ENCODE measurements around the gene ZBED2.

ZBED2 gene

GRCh38 chr3:111594205-111594604, 941 bp downstream of the ZBED2 start:
- peaks cover 1% of the 10 kb centered on the region for H3K79me2 ChIP-seq (ENCODE audit: control insufficient read depth, insufficient read depth, low read length, poor library complexity)
- WGBS (ENCODE audit: extremely low coverage, insufficient coverage, insufficient read length): no CpG with 5 or more reads among the region's 2 CpGs
- peak overlapping the region; percentile 9 for H2BK12ac ChIP-seq (ENCODE audit: low read length)
- H2AFZ ChIP-seq (ENCODE audit: insufficient read depth, low read length, poor library complexity): no peak overlapping the region
- peaks cover 14 to 25% of the 10 kb centered on the region in 2 experiments for H3K4me1 ChIP-seq (ENCODE audit: control insufficient read depth in 1 of 2, insufficient read depth in 2 of 2, low read length in 2 of 2)
- H4K91ac ChIP-seq (ENCODE audit: low read depth, low read length): peak overlapping the region; percentile 75
- H3K27ac ChIP-seq (ENCODE audit: low read depth, low read length): peak overlapping the region; percentile 35
- no peak overlapping the region for H3K4me2 ChIP-seq (ENCODE audit: low read length)
- H2BK120ac ChIP-seq (ENCODE audit: insufficient read depth, low read length, poor library complexity): no peak overlapping the region
- no peak overlapping the region for H3K9ac ChIP-seq (ENCODE audit: low read length)
- no peak overlapping the region for H3K14ac ChIP-seq (ENCODE audit: low read length)
- no peak overlapping the region for H3K4me3 ChIP-seq (ENCODE audit: low read depth, low read length)
- no peak overlapping the region for H2BK5ac ChIP-seq (ENCODE audit: low read depth, low read length, poor library complexity)
- H3K23ac ChIP-seq (ENCODE audit: low read length): no peak overlapping the region
- peak; percentile 30 to 65 for DNase-seq
- H3K9me3 ChIP-seq (ENCODE audit: insufficient read depth, low read depth, low read length): peaks cover 2% of the 10 kb centered on the region
- H3K27me3 ChIP-seq (ENCODE audit: insufficient read depth, low read length): no peaks in the 10 kb centered on the region
- no peak overlapping the region for H3K4ac ChIP-seq (ENCODE audit: low read depth, low read length)
- no peak overlapping the region for H4K12ac ChIP-seq (ENCODE audit: low read depth, low read length)
- H4K8ac ChIP-seq (ENCODE audit: low read depth, low read length): peak overlapping the region; percentile 8
- H2AK5ac ChIP-seq (ENCODE audit: low read length): no peak overlapping the region
- no peak overlapping the region for H3K18ac ChIP-seq (ENCODE audit: low read length)
- peaks cover 11% of the 10 kb centered on the region for H3K79me1 ChIP-seq (ENCODE audit: low read length)
- no peaks in the 10 kb centered on the region for H3K36me3 ChIP-seq (ENCODE audit: control insufficient read depth in 1 of 2, insufficient read depth in 2 of 2, low read length in 2 of 2)

DNA sequence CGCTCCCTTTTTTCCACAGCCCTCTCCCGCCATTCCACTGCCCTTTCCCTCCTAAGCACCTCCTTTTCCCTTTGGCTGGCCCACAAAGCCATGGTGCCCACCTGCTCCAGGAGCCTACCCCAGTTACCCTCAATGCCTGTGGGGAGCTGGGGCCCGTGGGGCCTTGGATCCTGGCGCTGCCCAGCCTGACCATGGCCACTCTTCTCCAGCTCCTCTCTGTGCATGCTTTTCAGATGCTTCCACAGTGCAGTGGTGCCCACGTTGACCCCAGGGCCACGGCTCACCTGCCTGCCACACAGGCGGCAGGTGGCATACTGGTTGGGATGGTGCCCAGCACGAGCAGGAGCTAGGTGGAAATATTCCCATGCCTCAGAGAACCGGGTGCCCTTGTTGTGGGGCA, 1.5 kb downstream of the ZBED2 start:
- Histone ChIP-seq H3K18ac (ENCODE audit: low read length) (peak overlapping the region; percentile 33), H3K36me3 (ENCODE audit: control insufficient read depth in 1 of 2, insufficient read depth in 2 of 2, low read length in 2 of 2) (no peaks in the 10 kb centered on the region), H3K27ac (ENCODE audit: low read depth, low read length) (peak overlapping the region; percentile 35), H3K14ac (ENCODE audit: low read length) (peak overlapping the region; percentile 45), H3K4me3 (ENCODE audit: low read depth, low read length) (no peak overlapping the region), H2BK12ac (ENCODE audit: low read length) (peak overlapping the region; percentile 31), H3K4me1 (ENCODE audit: control insufficient read depth in 1 of 2, insufficient read depth in 2 of 2, low read length in 2 of 2) (peaks cover 14 to 25% of the 10 kb centered on the region in 2 experiments), H3K4ac (ENCODE audit: low read depth, low read length) (peak overlapping the region; percentile 4), H2AK5ac (ENCODE audit: low read length) (peak overlapping the region; percentile 32), H4K12ac (ENCODE audit: low read depth, low read length) (no peak overlapping the region), H3K9ac (ENCODE audit: low read length) (no peak overlapping the region), H3K4me2 (ENCODE audit: low read length) (no peak overlapping the region), H3K79me2 (ENCODE audit: control insufficient read depth, insufficient read depth, low read length, poor library complexity) (peaks cover 1% of the 10 kb centered on the region), H3K79me1 (ENCODE audit: low read length) (peaks cover 11% of the 10 kb centered on the region), H3K9me3 (ENCODE audit: insufficient read depth, low read depth, low read length) (peaks cover 2% of the 10 kb centered on the region), H2BK120ac (ENCODE audit: insufficient read depth, low read length, poor library complexity) (peak overlapping the region; percentile 6), H2BK5ac (ENCODE audit: low read depth, low read length, poor library complexity) (no peak overlapping the region), H4K91ac (ENCODE audit: low read depth, low read length) (peak overlapping the region; percentile 75), H2AFZ (ENCODE audit: insufficient read depth, low read length, poor library complexity) (no peak overlapping the region), H3K27me3 (ENCODE audit: insufficient read depth, low read length) (no peaks in the 10 kb centered on the region), H4K8ac (ENCODE audit: low read depth, low read length) (peak overlapping the region; percentile 33), H3K23ac (ENCODE audit: low read length) (no peak overlapping the region)
- no peak for DNase-seq
- WGBS (ENCODE audit: extremely low coverage, insufficient coverage, insufficient read length): no CpG with 5 or more reads among the region's 9 CpGs

DNA sequence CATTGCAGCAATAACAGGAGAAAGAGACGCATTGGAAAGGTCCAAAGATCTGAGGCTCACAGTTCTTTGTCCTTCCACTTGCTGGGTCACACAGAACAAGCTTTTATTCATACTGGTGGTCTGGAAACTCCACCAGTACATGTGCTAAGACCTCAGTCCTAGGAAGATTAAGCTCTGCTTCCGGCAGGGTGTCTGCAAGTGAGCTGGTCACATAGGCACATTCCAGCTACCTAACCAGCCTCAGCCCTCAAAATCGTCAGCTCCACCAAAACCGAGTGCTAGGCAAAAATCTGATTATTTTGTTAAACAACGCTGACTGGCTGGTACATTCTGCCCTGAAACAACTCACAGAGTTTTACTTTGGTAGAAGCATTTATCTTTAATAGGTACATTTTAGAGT, 2.2 kb downstream of the ZBED2 start:
- DNase-seq: no peak
- Histone ChIP-seq H3K9me3 (ENCODE audit: insufficient read depth, low read depth, low read length) (peaks cover 2% of the 10 kb centered on the region), H4K8ac (ENCODE audit: low read depth, low read length) (no peak overlapping the region), H3K23ac (ENCODE audit: low read length) (no peak overlapping the region), H3K27me3 (ENCODE audit: insufficient read depth, low read length) (no peaks in the 10 kb centered on the region), H3K79me1 (ENCODE audit: low read length) (peaks cover 11% of the 10 kb centered on the region), H4K91ac (ENCODE audit: low read depth, low read length) (peak overlapping the region; percentile 50), H3K4me2 (ENCODE audit: low read length) (no peak overlapping the region), H3K14ac (ENCODE audit: low read length) (no peak overlapping the region), H3K9ac (ENCODE audit: low read length) (no peak overlapping the region), H3K27ac (ENCODE audit: low read depth, low read length) (no peak overlapping the region), H2BK120ac (ENCODE audit: insufficient read depth, low read length, poor library complexity) (peak overlapping the region; percentile 11), H2BK12ac (ENCODE audit: low read length) (peak overlapping the region; percentile 8), H3K18ac (ENCODE audit: low read length) (no peak overlapping the region), H3K4ac (ENCODE audit: low read depth, low read length) (no peak overlapping the region), H2AFZ (ENCODE audit: insufficient read depth, low read length, poor library complexity) (no peak overlapping the region), H4K12ac (ENCODE audit: low read depth, low read length) (no peak overlapping the region), H3K36me3 (ENCODE audit: control insufficient read depth in 1 of 2, insufficient read depth in 2 of 2, low read length in 2 of 2) (no peaks in the 10 kb centered on the region), H3K79me2 (ENCODE audit: control insufficient read depth, insufficient read depth, low read length, poor library complexity) (peaks cover 1% of the 10 kb centered on the region), H2AK5ac (ENCODE audit: low read length) (no peak overlapping the region), H2BK5ac (ENCODE audit: low read depth, low read length, poor library complexity) (no peak overlapping the region), H3K4me1 (ENCODE audit: control insufficient read depth in 1 of 2, insufficient read depth in 2 of 2, low read length in 2 of 2) (peaks cover 14 to 25% of the 10 kb centered on the region in 2 experiments), H3K4me3 (ENCODE audit: low read depth, low read length) (no peak overlapping the region)
- WGBS (ENCODE audit: extremely low coverage, insufficient coverage, insufficient read length): no CpG with 5 or more reads among the region's 5 CpGs

DNA sequence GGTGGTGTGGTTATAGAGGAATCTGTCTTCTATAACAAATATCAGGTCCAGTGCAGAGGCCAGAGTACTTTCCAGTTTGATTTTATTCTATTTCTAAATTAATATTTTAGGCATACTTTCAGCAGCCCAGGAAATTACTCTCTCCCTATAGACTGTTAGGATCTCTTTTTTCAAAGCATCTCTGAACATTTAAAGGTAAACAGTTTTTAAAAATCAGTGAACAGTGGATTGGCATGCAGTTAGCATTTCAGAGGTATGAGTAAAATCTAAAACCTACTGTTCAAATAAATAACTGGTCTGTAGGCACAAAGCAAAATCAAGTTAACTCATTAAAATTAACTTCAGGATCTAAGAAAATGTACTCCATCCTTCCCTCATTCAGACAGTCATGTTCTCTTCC, 3.0 kb downstream of the ZBED2 start:
- H3K27ac ChIP-seq (ENCODE audit: low read depth, low read length): no peak overlapping the region
- H2BK12ac ChIP-seq (ENCODE audit: low read length): no peak overlapping the region
- no peak overlapping the region for H2AFZ ChIP-seq (ENCODE audit: insufficient read depth, low read length, poor library complexity)
- H3K4me3 ChIP-seq (ENCODE audit: low read depth, low read length): no peak overlapping the region
- no peak for DNase-seq
- no peak overlapping the region for H3K18ac ChIP-seq (ENCODE audit: low read length)
- no peak overlapping the region for H4K8ac ChIP-seq (ENCODE audit: low read depth, low read length)
- peaks cover 2% of the 10 kb centered on the region for H3K9me3 ChIP-seq (ENCODE audit: insufficient read depth, low read depth, low read length)
- H3K4me2 ChIP-seq (ENCODE audit: low read length): no peak overlapping the region
- no peak overlapping the region for H2BK5ac ChIP-seq (ENCODE audit: low read depth, low read length, poor library complexity)
- H3K79me2 ChIP-seq (ENCODE audit: control insufficient read depth, insufficient read depth, low read length, poor library complexity): peaks cover 1% of the 10 kb centered on the region
- H4K91ac ChIP-seq (ENCODE audit: low read depth, low read length): no peak overlapping the region
- H2AK5ac ChIP-seq (ENCODE audit: low read length): no peak overlapping the region
- H3K23ac ChIP-seq (ENCODE audit: low read length): no peak overlapping the region
- H3K27me3 ChIP-seq (ENCODE audit: insufficient read depth, low read length): no peaks in the 10 kb centered on the region
- peaks cover 14 to 25% of the 10 kb centered on the region in 2 experiments for H3K4me1 ChIP-seq (ENCODE audit: control insufficient read depth in 1 of 2, insufficient read depth in 2 of 2, low read length in 2 of 2)
- no peak overlapping the region for H2BK120ac ChIP-seq (ENCODE audit: insufficient read depth, low read length, poor library complexity)
- H3K9ac ChIP-seq (ENCODE audit: low read length): no peak overlapping the region
- no peak overlapping the region for H4K12ac ChIP-seq (ENCODE audit: low read depth, low read length)
- H3K4ac ChIP-seq (ENCODE audit: low read depth, low read length): no peak overlapping the region
- peaks cover 11% of the 10 kb centered on the region for H3K79me1 ChIP-seq (ENCODE audit: low read length)
- H3K36me3 ChIP-seq (ENCODE audit: control insufficient read depth in 1 of 2, insufficient read depth in 2 of 2, low read length in 2 of 2): no peaks in the 10 kb centered on the region
- H3K14ac ChIP-seq (ENCODE audit: low read length): no peak overlapping the region

All from trophoblast cell (in vitro differentiated cells and primary cell).